MM.1S (cell line): ENCODE data around the gene EBP.

Experiments used
- EZH2 ChIP-seq: fragments of 300-600 bp; sonication (generic); optimal IDR thresholded peaks from 2 replicates; pipeline ENCODE3; 2017; ENCODE audit warnings: low read depth, mild to moderate bottlenecking, antibody characterized with exemption, low read length, mixed read lengths
- TF ChIP-seq, protein P1 (sequence below): fragments of 300-600 bp; sonication (generic); IDR thresholded peaks from 2 replicates; pipeline ENCODE4 v1.5.1; 2016; ENCODE audit warnings: antibody characterized with exemption, low read length, mixed read lengths

DNA sequence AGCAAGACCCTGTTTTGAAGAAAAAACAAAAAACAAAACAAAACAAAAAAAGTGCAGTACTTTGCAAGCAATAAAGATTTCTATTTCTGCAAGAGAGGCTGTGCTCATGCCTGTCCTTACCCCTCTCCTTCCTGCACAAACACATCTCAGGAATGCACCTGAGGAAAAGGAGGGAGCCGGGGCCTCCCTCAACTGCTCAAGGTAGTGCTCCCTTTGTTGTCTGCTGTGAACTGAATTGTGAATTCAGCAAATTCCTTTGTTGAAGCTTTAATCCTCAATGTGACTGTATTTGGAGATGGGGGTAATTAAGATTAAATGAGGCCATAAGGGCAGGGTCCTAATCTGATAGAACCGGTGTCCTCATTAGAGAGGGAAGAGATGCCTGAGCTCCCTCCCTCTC lies 31.7 kb upstream of the EBP start:
- no peak for TF ChIP-seq EZH2
- TF ChIP-seq, protein P1, sequence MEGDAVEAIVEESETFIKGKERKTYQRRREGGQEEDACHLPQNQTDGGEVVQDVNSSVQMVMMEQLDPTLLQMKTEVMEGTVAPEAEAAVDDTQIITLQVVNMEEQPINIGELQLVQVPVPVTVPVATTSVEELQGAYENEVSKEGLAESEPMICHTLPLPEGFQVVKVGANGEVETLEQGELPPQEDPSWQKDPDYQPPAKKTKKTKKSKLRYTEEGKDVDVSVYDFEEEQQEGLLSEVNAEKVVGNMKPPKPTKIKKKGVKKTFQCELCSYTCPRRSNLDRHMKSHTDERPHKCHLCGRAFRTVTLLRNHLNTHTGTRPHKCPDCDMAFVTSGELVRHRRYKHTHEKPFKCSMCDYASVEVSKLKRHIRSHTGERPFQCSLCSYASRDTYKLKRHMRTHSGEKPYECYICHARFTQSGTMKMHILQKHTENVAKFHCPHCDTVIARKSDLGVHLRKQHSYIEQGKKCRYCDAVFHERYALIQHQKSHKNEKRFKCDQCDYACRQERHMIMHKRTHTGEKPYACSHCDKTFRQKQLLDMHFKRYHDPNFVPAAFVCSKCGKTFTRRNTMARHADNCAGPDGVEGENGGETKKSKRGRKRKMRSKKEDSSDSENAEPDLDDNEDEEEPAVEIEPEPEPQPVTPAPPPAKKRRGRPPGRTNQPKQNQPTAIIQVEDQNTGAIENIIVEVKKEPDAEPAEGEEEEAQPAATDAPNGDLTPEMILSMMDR, result no peak
